ENCODE results near the gene MTR.

GRCh38 chr1:236786453-236786852 lies 8.6 kb upstream of the MTR start:
- TF ChIP-seq CTCF (conservative IDR thresholded peaks at IDR 0.05; ENCODE audit: low read length) (no peak), EZH2phosphoT487 (IDR thresholded peaks at IDR 0.05; ENCODE audit: borderline replicate concordance, low read depth, low read length) (no peak)

All from OCI-LY7 (cell line).